GM23338 (cell line): Measurements from ENCODE around the gene MRPS34.

Source experiments
- CREB1 ChIP-seq: fragments of 250-450 bp; sonication (Bioruptor Pico); IDR thresholded peaks from 2 replicates; pipeline ENCODE4 v1.5.0; 2020; ENCODE audit warnings: low read depth, mild to moderate bottlenecking, moderate library complexity
- CTCF ChIP-seq, 2 experiments: fragments of 200-600 bp in 1 of 2; sonication (generic) in 1 of 2; conservative IDR thresholded peaks; 2 replicates each; pipeline versions ENCODE4 v1.5.1 to v1.6.1; 2016 to 2017; ENCODE audit warnings: antibody characterized with exemption in 2 of 2, low read depth in 2 of 2, mild to moderate bottlenecking in 2 of 2, moderate library complexity in 1 of 2
- ETS1 ChIP-seq: IDR thresholded peaks from 2 replicates; pipeline ENCODE4 v1.6.1; 2016; ENCODE audit warnings: antibody characterized with exemption
- EZH2 ChIP-seq: fragments of 200-600 bp; sonication (generic); IDR thresholded peaks from one replicate; pipeline ENCODE4 v1.8.0; 2017; ENCODE audit warnings: antibody characterized with exemption, mild to moderate bottlenecking, low read depth; ENCODE audit not compliant: unreplicated experiment
- EZH2phosphoT487 ChIP-seq: fragments of 200-600 bp; sonication (generic); IDR thresholded peaks from one replicate; pipeline ENCODE4 v1.8.1; 2018; ENCODE audit warnings: antibody characterized with exemption; ENCODE audit not compliant: unreplicated experiment
- JUNB ChIP-seq: IDR thresholded peaks from one replicate; pipeline ENCODE4 v1.6.1; 2016; ENCODE audit warnings: antibody characterized with exemption; ENCODE audit not compliant: unreplicated experiment
- POLR2AphosphoS5 ChIP-seq: IDR thresholded peaks from 2 replicates; pipeline ENCODE4 v1.6.1; 2016; ENCODE audit warnings: antibody characterized with exemption, low read depth
- REST ChIP-seq: IDR thresholded peaks from one replicate; pipeline ENCODE4 v1.6.1; 2018; ENCODE audit warnings: antibody characterized with exemption; ENCODE audit not compliant: unreplicated experiment
- STAT1 ChIP-seq: IDR thresholded peaks from one replicate; pipeline ENCODE4 v1.6.1; 2016; ENCODE audit warnings: antibody characterized with exemption; ENCODE audit not compliant: unreplicated experiment
- ZNF114 ChIP-seq: fragments of 250-450 bp; sonication (Bioruptor Pico); IDR thresholded peaks from 2 replicates; pipeline ENCODE4 v1.5.0; 2020; ENCODE audit warnings: mild to moderate bottlenecking, moderate library complexity
- ZNF462 ChIP-seq: fragments of 250-450 bp; sonication (Bioruptor Pico); IDR thresholded peaks from 2 replicates; pipeline ENCODE4 v1.5.0; 2020; ENCODE audit warnings: mild to moderate bottlenecking, moderate library complexity

DNA sequence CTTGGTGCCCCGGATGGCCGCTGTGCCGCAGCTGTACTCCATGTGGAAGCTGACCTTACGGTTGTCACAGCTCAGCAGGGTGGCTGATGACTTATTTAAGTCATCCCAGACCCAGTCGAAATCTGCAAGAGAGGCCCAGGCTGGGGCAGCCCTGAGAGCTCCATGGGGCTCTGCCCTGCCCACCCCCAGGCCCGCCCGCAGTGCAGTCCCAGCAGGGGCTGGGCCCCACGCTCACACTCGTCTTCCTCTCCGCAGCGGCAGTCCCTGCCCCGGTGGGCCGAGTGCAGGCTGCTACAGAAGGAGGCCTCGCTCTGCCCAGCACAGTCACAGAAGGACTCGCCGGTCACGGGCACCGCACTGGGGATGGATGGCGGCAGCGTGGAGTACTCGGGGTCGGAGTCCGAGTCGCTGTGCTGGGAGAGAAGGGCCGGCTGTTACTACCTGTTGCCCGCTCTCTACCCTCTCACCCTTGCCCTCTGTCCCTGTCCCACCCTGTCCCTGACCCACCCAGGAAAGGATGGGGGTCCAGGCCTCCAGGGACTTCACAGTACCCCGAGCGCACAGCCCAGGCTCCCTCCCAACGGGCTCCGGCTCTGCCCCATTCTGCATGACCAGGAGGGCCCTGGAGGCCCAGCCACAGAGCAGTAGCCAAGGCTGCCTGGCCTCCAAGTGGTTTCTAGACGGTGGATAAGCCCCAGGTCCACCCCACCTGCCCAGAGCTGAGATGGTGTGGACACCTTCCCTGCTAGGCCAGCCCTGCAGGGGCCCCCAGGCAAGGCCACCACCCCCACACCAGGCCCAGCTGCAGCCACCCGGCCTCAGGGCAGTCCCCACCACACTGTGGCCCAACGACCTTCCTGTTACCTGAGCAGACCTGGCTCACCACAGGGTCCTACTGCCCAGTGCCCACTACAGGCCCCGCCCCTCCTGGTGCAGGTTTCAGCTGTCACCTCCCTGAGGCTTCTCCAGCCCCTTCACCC is 5.6 kb upstream of the MRPS34 start:
- TF ChIP-seq ZNF114 (CRISPR knock-in tag) (no peak), POLR2AphosphoS5 (no peak), CTCF (conservative IDR thresholded peaks at IDR 0.05; ENCODE audit: low read depth in 2 of 2) (no peak), REST (no peak), EZH2 (no peak), JUNB (no peak), EZH2phosphoT487 (no peak), CREB1 (no peak), ZNF462 (CRISPR knock-in tag) (no peak), STAT1 (no peak), ETS1 (no peak)
